HG02798 (cell line): ENCODE results near the gene DCX.

Experiments
- ATAC-seq: cut with Tn5 transposase; IDR thresholded peaks from one replicate; pipeline ENCODE4 v1.9.1; 2021; ENCODE audit warnings: mild to moderate bottlenecking; ENCODE audit not compliant: unreplicated experiment, poor library complexity

Gene DCX

DNA sequence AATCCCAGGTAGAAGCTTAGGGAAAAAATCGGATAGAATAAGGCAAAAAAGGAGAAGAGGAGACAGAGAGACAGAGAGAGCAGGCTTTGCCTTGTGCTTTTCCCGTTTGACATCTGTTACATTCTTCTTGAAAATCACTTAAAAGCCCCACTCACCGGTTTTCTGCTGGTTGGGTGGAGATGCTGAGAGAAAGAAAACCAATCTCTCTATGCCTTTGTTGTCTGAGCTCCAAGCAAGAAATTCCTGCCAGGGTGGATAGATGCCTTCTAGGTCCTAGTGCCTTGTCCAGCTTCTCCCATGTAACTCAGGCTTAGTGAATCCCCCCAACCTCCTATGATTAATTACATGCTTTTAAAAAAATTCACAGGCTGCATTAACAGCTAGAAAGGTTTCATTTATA, at the start of gene DCX:
Gene DCX (minus strand): TSS at position 210 of the 400 bp plus-strand sequence. CDS start 1,794 bp downstream, outside the sequence.
- ATAC-seq, result no peak

DNA sequence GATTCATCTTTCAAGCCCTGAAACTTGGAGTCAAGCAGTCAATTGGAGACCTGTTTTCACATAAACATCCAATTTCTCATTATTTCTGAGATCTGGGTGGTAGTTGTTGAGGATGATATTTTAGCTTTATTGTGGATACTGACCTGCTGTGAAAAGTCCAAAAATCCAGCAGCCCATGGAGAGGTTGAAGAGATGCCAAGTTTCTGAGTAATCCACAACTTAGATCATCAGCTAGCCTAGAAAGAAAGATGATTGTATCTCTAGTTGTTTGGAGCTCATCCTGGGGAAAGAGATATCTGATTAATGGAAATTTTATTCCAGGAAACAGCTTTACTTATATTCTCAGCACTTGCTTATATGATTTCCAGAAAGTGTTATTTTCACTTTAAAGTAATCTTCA, 48.6 kb upstream of the DCX start:
- ATAC-seq, result no peak

DNA sequence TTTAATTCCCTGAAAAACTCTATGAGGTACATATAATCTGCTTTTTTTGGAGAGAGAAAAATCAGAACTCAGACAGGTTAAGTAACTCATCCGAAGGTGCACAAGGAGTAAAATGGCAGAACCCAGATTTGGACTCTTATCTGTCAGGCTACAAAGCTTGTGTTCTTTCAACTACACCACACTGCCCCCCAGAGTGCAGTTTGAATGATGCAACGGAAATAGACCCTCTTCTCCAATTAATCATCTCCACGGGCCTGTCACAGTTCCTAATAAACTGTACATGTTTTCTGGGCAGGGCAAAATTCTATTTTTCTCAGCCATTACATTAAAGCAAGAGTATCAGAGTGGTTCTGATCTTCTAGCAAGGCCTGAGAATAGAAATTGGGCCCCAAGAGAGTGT, 35.3 kb upstream of the DCX start:
- peak; percentile 75 for ATAC-seq

DNA sequence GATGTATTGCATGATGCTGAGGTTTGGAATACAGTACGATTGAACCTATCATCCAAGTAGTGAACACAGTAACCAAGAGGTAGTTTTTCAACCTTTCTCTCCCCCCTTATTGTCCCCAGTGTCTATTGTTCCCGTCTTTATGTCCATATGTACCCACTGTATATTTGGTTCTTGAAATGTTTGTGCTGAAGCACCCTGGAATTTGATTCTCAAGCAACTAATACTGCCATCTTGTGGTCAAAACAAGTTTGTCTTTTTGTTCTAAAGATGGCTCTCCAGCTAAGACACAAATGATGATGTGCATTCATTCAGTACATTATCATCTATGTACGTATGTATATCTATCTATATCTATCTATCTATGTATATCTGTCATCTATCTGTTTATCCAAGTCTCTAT, 33.5 kb upstream of the DCX start:
- ATAC-seq, result peak; percentile 60

DNA sequence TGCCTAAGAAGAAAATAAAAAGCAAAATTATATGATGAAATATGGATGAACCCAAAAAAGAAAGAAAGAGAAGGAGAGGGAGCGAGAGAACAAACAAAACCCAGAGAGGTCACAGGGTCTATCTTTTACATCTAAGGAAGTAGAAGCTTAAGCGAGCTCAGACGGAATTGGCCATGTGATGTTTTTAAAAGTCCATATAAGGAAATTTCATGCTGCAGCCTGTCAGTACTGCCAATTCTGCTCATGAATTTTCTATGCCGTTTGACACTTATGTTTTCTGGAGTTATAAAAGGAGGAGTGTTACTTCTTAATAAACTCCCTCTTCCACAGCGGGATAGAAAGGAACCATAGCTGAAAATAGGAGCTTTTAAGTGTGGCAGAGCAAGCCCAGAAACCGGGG, 32.9 kb upstream of the DCX start:
- ATAC-seq, result no peak

DNA sequence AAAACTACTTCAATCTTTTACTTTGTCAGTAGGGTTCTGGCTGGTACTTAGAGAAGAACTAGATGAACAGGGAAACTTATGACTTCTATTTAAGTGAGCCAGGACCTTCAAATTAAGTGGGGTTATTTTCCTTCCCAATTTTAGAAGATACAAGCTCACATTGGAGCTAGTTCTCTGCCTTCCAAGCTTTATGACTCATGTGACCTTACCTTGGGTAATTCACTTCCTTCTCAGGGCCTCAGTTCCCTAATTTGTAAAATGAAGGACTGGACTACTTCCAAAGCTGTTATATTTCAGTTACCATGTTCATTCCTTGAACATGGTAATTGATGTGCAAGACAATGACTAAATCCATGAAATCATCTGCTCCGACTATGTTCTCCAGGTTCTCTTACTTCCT, 32.0 kb upstream of the DCX start:
- no peak for ATAC-seq

DNA sequence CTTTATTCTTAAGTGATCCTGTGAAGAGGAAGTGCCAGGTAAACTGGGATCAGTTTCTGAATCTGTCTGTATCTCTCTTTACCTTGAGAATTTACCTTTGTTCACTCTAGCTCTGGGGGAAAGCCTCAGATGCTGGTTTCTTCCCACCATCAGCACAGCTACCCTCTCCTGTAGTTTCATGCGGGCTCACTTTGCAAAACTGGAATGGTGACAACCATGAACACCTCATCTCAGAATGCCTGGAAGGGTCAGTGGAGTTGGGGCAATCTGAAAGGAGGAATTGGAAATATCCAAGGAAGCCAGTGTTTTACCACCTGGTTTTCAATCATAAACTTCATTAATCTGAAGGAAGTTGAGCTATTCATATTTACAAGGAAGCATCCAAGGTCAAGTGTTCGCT, 30.8 kb upstream of the DCX start:
- ATAC-seq, result no peak

DNA sequence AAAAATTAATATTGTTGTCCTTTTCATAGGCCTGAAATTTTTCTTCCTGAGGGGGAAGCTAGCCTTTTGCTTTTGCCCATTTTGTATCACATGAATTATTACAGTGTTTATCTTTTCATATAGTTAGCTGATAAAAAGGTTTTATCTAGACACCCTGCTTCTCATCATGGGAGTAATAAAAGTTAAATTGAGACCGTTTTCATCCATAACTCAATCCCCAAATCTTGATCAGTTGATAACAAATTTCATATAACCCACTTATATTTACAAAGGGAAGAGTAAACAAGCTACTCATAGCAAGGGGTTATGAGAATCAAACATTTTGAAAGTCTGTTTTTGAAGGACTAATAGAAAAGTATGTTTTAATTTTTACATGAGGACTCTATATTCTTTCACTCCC, 23.5 kb upstream of the DCX start:
- no peak for ATAC-seq

DNA sequence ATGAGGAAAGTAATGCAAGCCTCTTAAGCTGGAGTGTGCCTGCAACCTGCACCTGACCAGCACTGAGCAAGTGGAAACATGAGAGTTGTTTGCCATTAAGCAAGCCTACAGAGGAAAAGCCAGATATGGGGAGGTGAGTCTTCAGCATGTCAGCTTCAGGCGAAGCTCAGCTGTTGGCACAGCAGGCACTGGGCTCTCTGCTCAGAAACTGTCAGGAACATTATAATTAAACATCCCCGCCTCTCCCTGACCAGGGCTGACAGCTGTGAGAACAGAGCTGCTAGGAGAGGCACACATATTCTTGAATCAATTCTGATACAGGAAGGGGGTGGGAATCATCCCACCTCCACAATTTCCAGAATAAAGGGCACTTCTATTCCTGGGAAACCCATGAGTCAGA, 19.0 kb upstream of the DCX start:
- no peak for ATAC-seq

DNA sequence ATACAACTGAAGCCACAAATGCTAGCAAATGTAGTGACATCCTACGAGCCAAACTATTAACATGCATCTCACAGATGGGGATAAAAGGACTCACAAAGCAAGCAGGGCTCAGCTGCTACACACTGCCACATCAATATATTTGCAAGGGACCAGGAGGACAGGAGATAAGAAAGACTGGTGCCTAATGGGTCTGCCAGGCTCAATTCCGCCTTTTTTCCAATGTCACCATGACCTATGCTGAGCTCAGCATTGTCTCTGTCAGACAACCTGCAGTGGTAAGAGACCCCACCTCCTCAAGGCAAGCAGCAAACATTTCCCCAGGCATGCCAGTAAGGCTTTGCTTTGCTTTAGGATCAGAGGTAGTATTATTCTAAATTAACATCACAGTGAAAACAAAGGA, 435 bp downstream of the DCX start:
- no peak for ATAC-seq

DNA sequence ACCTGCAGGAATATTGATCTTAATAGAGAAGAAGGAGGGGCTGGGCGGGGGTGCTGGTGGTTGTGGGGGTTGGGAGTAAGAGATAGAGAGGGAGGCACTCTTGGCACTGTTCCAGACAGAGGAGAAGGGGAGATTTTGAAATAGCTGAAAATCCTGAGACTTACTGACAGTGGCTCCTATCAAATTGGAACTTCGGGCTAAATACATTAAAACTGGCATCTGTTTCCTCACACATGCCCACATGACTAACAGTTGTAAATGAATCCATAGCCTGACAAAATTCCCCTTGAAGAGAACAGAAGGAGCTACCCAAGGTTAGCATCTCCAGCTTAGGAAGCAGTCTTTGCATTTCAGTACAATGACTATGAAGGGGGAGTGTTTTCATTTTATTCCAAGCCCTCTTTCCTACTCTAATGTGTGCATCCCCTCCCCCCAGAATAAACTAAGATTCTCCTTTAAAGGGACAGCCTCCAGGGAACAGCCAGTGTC, 1.4 kb downstream of the DCX start:
- no peak for ATAC-seq

DNA sequence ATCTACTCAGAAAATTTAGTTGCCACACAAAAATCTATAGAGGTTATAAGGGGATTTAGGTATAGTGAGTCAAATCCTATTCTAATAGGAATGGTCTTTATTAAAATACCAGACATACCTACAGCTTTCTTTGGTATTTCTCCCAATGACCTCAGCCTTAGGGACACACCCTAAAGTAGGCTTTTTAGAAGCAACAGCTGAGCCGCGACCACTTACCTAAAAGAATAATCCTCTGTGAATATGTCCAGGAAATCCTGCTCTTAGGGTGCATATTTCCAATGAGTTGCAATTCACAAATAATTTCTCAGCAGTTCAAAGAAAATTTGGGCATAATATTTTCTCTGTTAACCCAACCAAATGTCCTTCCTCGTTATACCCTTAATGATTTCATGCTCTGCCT, 2.7 kb downstream of the DCX start:
- ATAC-seq, result no peak

DNA sequence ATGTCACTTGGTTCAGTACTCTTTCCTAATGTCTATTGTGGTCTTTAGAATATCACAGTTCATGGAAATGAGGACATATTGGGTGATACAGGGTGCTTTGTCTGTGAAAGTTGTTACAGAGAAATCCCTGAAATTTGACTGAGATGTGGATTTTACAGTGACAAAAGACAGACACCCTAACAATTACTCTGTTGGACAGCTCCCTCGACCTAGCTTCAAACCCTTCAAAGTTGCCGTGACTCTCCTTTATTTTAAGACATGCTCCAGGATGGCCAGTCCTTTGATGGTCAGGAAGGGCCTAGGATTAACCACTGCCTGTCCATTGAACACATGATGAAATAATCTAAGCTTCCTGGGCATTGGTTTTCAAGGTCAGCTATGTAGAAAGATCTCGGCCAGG, 4.0 kb downstream of the DCX start:
- no peak for ATAC-seq

DNA sequence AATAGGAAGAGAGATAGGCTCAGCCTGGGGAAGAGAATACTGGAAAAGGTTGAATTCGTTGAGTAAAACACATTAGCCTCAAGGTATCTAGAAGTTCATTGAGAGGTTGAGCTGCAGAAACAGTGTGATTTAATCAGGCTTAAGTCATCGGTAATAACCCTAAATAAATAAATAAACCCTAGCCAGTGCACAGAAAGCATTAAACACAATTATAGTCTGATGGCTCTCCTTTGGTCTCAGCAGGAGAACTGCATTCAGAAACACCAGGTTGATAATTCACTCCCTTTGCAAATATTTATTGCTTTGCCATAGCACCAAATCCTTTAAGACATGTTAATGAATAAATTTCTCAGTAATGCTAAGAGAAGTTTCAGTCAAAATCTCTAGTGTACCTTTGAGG, 9.6 kb downstream of the DCX start:
- ATAC-seq, result no peak

DNA sequence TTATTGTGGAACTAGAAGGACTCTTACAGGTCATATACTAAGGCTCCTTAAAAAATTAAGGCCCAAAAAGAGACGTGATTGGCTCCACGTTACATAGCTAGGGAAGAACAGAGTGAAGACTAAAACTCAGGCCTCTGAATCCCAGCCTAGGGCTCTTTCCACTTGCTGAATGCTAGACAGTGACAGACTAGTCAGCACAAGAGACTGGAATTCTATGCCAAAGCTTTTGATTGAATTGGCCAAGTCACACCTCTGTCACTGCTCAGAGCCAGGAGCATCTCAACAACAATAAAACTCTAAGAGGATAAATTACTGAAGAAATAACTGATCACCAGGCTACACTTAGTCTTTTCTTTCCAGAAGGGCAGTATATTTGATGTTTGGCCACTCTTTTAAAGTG, 16.8 kb downstream of the DCX start:
- no peak for ATAC-seq

DNA sequence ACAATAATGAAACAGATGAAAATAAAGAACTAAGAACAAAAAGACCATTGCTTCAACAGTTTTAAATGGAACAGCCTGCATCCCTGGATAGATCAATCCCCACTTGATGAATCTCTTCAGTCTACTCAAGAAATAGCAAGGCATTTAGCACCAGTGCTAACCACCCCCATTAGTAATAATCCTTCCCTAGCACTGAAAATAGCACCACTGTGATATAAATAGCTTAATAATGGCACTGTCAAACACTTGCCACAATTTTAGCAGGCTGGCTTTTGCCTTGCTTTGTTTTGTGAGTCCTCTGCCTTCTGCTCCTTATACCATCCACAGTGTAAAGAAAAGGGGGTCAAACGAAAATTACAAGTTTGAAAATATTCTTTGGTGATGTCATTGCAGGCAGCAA, 17.4 kb downstream of the DCX start:
- ATAC-seq, result no peak

DNA sequence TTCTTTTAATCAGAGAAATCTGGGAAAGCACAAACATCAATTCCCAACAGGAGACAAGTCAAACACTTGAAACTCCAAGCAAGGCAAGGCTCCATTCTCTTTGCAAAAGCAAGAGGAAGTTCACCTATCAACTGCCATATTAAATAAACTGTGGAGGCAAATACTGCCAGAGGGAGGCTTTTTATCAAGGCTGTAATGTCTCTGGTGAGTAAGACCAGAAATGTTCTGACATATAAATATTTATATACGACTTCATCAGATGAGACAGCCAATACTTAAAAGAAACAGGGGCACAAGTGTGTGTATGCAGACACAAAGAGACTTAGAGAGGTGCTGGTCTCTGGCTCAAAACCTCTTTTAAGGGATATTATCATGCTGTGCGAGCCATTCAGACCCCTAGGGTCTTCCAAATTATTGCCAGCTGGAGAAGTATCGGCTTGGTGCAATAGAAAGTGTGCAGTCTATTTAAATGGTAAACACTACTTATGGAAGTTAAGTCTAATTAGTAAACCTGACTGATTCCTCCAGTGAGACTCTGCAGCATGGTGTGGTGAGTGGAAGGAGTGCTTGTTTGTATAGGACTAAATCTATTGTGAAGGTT, 24.4 kb downstream of the DCX start:
- ATAC-seq, result no peak

DNA sequence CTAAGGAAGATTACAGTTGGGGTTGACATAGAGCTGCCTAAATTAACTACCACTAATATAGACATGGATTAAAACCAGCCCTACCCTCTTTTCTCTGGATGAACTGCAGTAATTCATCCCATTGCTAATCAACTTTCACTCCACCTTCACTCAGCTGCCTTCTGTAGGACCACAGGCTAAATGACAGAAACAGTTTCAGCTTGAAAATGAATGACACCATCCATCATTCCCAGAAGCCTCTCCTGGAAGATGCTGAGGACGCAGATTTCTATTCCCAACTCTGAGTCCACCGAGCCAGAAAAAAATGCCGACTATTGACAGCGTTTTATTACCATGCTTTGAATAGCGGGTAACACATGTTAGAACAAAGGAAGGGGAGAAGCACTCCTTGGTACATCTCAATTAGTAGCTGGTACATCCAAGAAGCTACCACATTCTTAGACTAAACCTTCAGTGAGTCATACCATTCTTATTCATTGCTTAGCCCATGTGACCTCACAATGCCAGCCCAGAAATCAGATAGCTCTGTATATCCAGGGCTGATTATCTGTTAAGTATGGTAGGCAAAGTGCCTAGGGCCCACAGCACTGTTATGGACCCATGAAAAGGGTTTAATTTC, 25.3 kb downstream of the DCX start:
- ATAC-seq, result no peak

DNA sequence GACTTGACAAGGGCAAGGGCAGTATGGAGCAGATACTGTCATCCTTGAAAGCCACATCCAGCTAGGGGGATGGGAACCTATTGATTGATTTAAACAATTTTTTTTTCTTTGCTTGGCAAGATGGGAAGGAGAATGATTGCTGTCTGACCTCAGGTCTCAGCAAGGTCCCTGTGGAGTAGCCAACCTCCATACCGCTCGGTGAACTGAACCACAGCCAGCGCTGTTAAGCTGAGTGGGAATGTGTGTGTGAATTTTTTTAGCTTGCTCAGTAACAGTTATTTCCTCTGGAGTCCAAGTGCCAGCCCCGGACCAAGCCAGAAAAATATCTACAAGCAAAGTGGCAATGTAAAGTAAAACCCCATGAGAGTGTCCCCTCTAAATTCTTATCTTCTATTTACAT, 25.9 kb downstream of the DCX start:
- ATAC-seq, result no peak

DNA sequence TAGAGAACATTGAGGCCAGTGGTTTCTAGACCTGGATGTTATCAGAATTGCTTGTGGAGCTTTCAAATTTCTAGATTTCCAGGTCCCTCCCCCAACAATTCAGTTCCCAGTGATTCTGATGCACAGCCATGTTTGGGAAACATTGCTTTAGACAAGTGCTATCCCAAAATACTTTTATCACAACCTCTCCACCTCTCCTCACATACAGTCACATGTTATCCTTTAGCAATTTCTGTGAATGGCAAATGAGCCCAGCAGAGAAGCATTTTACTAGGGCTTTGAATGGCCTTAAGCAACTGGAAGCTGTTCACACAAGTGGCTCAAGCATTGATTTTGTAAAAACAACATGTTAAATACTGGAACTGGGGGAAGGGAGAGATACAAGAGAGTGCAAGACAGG, 29.7 kb downstream of the DCX start:
- no peak for ATAC-seq

DNA sequence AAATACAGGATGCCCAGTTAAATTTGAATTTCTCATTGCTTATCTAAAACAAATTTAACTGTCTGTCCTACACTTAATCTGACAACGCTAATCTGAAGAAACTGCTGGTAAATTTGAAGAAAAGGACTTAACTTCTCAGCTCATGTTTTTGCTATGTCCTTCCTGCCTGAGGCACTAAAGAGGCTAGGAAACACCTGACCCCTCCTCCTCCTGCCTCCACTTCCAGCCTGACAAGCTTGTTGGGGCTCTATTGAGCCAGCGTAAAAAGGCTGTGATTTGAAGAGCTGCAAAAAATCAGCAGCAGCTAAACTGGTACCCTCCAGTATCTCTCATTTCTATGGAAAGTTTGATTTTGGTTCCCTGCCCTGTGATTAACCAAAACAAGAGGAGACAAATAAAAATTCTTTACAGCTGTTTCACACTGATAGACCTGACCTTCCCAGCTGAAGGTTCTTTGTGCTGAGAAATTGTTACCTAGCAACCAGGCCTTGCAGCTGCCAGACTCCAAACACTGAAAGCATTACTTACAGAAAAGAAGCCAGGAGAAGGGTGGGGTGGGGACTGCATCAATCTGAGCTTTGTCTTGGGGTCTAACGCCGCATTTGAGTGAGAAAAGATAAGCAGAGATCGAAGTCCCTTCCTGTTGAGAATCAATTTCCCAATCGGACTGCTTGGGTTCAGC, 35.0 kb downstream of the DCX start:
- no peak for ATAC-seq

DNA sequence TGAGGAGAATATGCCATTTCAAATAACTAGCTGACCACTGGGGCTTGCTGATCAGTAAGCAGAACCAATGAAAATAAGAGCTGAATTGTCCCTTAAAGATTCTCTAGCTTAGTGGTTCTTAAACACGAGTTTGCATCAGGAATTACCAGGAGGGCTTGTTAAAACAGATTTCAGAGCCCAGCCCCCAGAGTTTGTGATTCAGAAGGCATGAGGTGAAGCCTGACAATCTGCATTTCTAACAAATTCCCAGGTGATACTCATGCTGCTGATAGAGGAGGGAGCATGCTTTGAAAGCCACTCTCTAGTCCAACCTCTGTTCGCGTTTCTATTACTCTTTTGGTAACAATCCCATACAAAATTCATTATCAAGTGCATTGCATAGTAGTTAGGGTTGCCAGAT, 35.5 kb downstream of the DCX start:
- ATAC-seq, result no peak
